BLaER1 treated with 17β-estradiol and CSF1 and Interleukin-3, amounts not matched to agents 10 nM and 100 nM (cell line): ENCODE results near the gene TSC1.
"Not testable (repeated sequence)": the region's sequence is repeated elsewhere in the genome, so short reads cannot be mapped to it uniquely, and the experiment has no call there.

Experiments
- H3K27ac ChIP-seq, 11 experiments: shearing (Covaris generic); formaldehyde crosslinking; 2 replicates each; pipeline ENCODE4 v1.8.1; 2022
- H3K27me3 ChIP-seq, 11 experiments: shearing (Covaris generic); formaldehyde crosslinking; 2 replicates each; pipeline ENCODE4 v1.8.1; 2022
- H3K36me3 ChIP-seq, 11 experiments: shearing (Covaris generic); formaldehyde crosslinking; 2 replicates each; pipeline ENCODE4 v1.8.1; 2022
- H3K4me1 ChIP-seq, 10 experiments: shearing (Covaris generic); formaldehyde crosslinking; 2 replicates each; pipeline ENCODE4 v1.8.1; 2022
- H3K4me2 ChIP-seq, 11 experiments: shearing (Covaris generic); formaldehyde crosslinking; 2 replicates each; pipeline ENCODE4 v1.8.1; 2022
- H3K4me3 ChIP-seq, 10 experiments: shearing (Covaris generic); formaldehyde crosslinking; 2 replicates each; pipeline ENCODE4 v1.8.1; 2022
- H3K9ac ChIP-seq, 11 experiments: shearing (Covaris generic); formaldehyde crosslinking; 2 replicates each; pipeline ENCODE4 v1.8.1; 2022
- H3K9me3 ChIP-seq, 11 experiments: shearing (Covaris generic); formaldehyde crosslinking; replicated peaks in 1 of 11; 2 replicates each; pipeline ENCODE4 v1.8.1; 2022
- H4K20me1 ChIP-seq, 11 experiments: shearing (Covaris generic); formaldehyde crosslinking; 2 replicates each; pipeline ENCODE4 v1.8.1; 2022
- Cebpa-rat ChIP-seq, 11 experiments: shearing (Covaris generic); IDR thresholded peaks; 2 replicates each; pipeline ENCODE4 v1.8.1; 2022

The TSC1 gene

DNA sequence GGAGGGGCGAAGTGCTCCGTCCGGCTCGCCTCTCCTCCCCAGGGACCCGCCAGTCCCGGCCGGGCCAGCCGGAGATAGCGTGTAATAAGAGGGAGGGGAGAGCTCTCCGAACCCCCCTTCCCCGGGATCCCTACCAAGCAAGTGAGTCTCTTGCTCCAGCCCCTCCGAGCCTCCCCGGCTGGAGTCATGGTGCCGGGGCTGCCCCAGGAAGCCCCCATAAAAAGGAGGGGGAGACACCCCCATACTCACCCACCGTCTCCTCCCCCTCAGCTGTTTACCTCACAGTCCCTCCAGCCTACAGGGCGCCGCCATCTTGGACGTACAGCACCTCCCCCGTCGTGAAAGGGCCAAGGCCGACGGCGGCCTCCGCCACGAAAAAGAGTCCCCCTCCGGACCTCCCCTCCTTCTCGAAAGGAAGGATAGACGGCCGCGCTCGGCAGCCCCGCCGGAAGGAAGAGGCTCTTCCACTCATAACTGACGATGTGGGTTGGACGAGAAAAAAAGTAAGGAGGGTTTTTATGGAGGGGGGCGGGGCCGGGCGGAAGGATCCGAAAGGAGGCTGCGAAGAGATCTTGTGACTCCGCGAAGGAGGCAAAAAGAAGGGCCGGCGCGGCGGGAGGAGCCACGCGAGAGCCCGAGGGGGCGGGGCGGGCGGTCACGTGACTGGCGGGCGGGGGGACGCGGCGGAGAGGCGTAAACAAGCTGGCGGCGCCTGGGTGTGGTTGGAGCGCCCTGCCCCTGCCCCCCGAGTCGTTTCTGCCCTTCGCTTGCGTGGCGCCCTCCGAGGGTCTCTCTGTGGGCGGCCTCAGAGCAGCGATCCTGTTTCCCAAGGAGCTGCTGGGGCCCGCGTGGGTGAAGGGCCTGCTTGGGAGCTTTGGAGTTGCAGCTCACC is at the start of gene TSC1:
Gene TSC1 (minus strand): TSS at position 323 of the 892 bp plus-strand sequence. CDS start 15,744 bp downstream, outside the sequence.
- H3K27ac ChIP-seq = peak within 1 kb of the TSS; percentile 93 to 100 (median 98)
- H3K9me3 ChIP-seq = no peaks in the 10 kb centered on the region
- peaks cover 0 to 42% (median 13%) of the 10 kb centered on the region in 11 experiments; a peak in 11 of 22 replicates for H4K20me1 ChIP-seq
- no peak for TF ChIP-seq Cebpa-rat (IDR thresholded peaks at IDR 0.05)
- H3K4me2 ChIP-seq = peak within 1 kb of the TSS; percentile 85 to 100 (median 95)
- H3K4me1 ChIP-seq = peaks cover 24 to 34% (median 30%) of the 10 kb centered on the region in 10 experiments
- H3K9ac ChIP-seq = peak within 1 kb of the TSS; percentile 91 to 99 (median 96)
- no peaks in the 10 kb centered on the region for H3K27me3 ChIP-seq
- 0 out of 22 replicates have a peak, but pooled peaks cover 0 to 2% (median 0%) of the 10 kb centered on the region in 11 experiments for H3K36me3 ChIP-seq
- H3K4me3 ChIP-seq = peak within 1 kb of the TSS; percentile 91 to 100 (median 100)

DNA sequence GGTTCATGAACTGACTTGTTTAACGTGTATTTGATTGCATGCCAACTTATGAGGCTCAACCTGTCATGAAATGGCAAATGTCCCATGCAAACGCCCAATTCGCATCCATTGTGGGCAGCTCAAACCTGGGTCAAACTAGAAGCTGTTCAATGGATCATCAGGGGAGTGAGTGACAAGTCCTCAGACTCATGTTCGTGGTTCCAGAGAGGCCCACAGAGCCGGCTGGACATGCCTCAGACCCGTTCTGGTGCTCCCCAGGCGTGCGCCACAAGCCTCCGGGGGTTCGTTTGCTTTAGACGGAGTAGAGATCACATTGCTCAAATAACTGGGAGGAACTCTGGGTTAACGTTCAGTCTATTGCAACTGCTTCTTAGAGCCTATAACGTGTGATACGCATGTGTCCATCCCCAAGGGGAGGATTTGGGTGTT is 49.1 kb upstream of the TSC1 start:
- no peaks in the 10 kb centered on the region for H3K9me3 ChIP-seq
- 0 out of 22 replicates have a peak overlapping the region, but pooled peaks of 1 of the 11 experiments have one; percentile 1 for H3K27ac ChIP-seq
- H3K4me3 ChIP-seq = no peak overlapping the region
- peak overlapping the region in 1 of 11 experiments; percentile 6; a peak in 1 of 22 replicates for H3K9ac ChIP-seq
- no peaks in the 10 kb centered on the region for H3K36me3 ChIP-seq
- peaks cover 51 to 93% (median 83%) of the 10 kb centered on the region in 10 experiments for H3K4me1 ChIP-seq
- H4K20me1 ChIP-seq = peaks cover 0 to 16% (median 0%) of the 10 kb centered on the region in 11 experiments; a peak in 3 of 22 replicates
- no peak for TF ChIP-seq Cebpa-rat (IDR thresholded peaks at IDR 0.05)
- H3K4me2 ChIP-seq = peak overlapping the region; percentile 82 to 93 (median 92)
- H3K27me3 ChIP-seq = peaks cover 0 to 19% (median 0%) of the 10 kb centered on the region in 11 experiments; a peak in 2 of 22 replicates

DNA sequence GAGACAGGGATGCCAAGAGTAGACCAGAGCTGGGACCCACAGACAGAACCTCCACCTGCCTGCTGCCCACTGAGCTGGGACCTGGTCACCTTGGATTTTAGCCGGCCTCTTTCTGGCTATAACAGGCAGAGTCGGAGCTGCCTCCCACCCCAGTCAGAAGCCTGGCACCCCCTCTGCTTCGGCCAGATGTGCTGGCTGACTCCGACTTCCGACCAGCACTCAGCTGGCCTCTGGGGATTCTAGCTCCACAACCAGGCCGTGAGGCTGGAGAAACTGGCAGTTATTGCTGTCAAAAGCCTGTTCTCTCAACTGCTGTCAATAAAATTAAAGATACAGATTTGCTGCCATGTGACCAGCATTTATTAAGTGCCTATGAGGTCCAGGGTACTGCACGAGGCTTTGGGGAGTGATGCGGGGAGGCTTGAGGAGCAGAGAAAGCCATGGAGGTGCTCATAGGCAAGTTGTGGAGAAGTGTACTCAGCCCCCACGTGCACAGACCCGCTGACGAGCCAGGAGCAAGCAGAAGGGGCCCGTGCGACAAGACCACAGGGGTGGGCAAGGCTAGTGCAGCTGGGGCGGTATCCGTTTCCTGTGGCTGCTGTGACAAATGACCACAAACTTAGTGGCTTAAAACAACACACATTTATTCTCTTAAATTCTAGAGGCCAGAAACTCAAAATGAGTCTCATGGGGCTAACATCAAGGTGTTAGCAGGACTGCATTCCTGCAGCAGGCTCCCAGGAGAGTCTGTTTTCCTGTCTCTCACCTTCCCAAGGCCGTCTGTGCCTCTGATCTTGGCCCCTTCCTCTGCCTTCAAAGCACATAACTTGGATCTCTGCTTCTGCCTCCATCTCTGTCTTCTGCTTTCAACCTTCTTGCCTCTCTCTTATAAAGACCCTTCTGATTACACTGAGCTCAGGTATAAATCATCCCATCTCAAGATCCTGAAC is 47.2 kb upstream of the TSC1 start:
- H3K4me3 ChIP-seq = peak overlapping the region in 6 of 10 experiments; percentile 0 to 42 (median 20); a peak in 6 of 20 replicates
- no peaks in the 10 kb centered on the region for H3K36me3 ChIP-seq
- H3K27me3 ChIP-seq = peaks cover 0 to 28% (median 3%) of the 10 kb centered on the region in 11 experiments; a peak in 7 of 22 replicates
- H3K4me2 ChIP-seq = peak overlapping the region; percentile 63 to 93 (median 91)
- H3K27ac ChIP-seq = peak overlapping the region in 9 of 11 experiments; percentile 21 to 73 (median 57); a peak in 17 of 22 replicates
- peaks cover 58 to 100% (median 93%) of the 10 kb centered on the region in 10 experiments for H3K4me1 ChIP-seq
- no peak for TF ChIP-seq Cebpa-rat (IDR thresholded peaks at IDR 0.05)
- peak overlapping the region in 10 of 11 experiments; percentile 3 to 68 (median 50); a peak in 18 of 22 replicates for H3K9ac ChIP-seq
- H4K20me1 ChIP-seq = peaks cover 0 to 25% (median 0%) of the 10 kb centered on the region in 11 experiments; a peak in 4 of 22 replicates
- H3K9me3 ChIP-seq = no peaks in the 10 kb centered on the region

DNA sequence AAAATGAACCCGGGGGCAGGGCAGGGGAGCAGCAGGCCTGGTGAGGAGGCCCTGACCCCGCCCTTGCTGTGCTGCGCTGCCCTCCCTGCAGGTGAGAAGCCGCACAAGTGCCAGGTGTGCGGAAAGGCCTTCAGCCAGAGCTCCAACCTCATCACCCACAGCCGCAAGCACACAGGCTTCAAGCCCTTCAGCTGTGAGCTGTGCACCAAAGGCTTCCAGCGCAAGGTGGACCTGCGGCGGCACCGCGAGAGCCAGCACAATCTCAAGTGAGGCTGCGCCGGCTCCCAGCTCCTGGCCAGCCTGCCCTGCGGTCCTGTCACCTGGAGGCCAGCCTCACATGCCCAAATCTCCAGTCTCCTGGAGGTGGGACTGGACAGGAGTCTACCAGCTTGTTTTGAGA is 46.4 kb upstream of the TSC1 start:
- Histone ChIP-seq H3K27ac (peak overlapping the region in 8 of 11 experiments; percentile 41 to 73 (median 60); a peak in 13 of 22 replicates), H4K20me1 (peaks cover 0 to 28% (median 0%) of the 10 kb centered on the region in 11 experiments; a peak in 4 of 22 replicates), H3K36me3 (no peaks in the 10 kb centered on the region), H3K4me1 (peaks cover 53 to 100% (median 93%) of the 10 kb centered on the region in 10 experiments), H3K9ac (peak overlapping the region in 8 of 11 experiments; percentile 37 to 68 (median 56); a peak in 15 of 22 replicates), H3K4me3 (peak overlapping the region in 3 of 10 experiments; percentile 18 to 42 (median 30); a peak in 4 of 20 replicates), H3K27me3 (peaks cover 0 to 35% (median 5%) of the 10 kb centered on the region in 11 experiments; a peak in 7 of 22 replicates), H3K9me3 (no peaks in the 10 kb centered on the region), H3K4me2 (peak overlapping the region; percentile 63 to 93 (median 91); a peak in 20 of 22 replicates)
- TF ChIP-seq Cebpa-rat (IDR thresholded peaks at IDR 0.05) = no peak

DNA sequence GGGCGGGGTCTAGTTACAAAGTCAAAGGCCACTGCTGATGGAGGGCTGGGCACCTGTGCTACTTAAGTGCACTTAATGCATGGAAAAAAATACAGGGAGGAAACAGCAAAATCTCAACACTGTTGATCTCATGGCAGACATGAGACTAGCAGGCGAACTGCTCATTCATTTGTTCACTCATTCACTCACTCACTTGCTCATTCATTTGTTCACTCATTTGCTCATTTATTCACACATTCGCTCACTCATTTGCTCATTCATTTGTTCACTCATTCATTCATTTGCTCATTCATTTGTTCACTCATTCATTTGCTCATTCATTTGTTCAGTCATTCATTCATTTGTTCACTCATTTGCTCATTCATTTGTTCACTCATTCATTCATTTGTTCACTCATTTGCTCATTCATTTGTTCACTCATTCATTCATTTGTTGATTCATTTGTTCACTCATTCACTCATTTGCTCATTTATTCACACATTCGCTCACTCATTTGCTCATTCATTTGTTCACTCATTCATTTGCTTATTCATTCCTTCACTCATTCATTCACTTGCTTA is 45.7 kb upstream of the TSC1 start:
- H3K4me2 ChIP-seq = peak overlapping the region in 8 of 11 experiments; percentile 89 to 93 (median 92); a peak in 16 of 22 replicates
- peaks cover 46 to 100% (median 94%) of the 10 kb centered on the region in 10 experiments for H3K4me1 ChIP-seq
- not testable (repeated sequence) for H3K36me3 ChIP-seq, H3K27ac ChIP-seq, H3K9ac ChIP-seq, H3K9me3 ChIP-seq, H3K4me3 ChIP-seq
- H3K27me3 ChIP-seq = peaks cover 0 to 36% (median 5%) of the 10 kb centered on the region in 11 experiments; a peak in 7 of 22 replicates
- H4K20me1 ChIP-seq = peaks cover 0 to 25% (median 0%) of the 10 kb centered on the region in 11 experiments; a peak in 4 of 22 replicates

DNA sequence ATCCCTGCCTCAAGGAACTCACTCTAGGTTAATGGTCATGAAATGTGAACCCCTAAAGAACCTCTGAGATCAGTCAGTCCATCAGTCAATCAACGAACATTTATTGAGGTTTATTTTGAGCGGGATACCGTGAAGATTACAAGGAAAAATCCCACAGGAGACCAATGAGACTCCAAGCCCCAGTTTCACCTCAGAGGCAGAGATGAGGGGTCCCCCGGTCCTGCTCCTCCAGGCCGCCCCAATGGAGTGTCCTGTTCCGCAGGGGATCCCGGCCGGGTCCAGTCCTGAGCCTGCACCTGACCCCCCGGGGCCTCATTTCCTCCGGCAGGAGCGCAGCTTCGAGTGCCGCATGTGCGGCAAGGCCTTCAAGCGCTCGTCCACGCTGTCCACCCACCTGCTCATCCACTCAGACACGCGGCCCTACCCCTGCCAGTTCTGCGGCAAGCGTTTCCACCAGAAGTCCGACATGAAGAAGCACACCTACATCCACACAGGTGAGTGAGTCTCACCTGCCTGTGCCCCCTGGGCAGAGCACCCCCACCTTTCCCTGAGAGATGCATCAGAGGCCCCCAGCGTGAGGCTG is 45.1 kb upstream of the TSC1 start:
- Histone ChIP-seq H3K36me3 (no peaks in the 10 kb centered on the region), H3K27ac (no peak overlapping the region), H3K9me3 (no peaks in the 10 kb centered on the region), H3K4me1 (peaks cover 43 to 100% (median 94%) of the 10 kb centered on the region in 10 experiments), H3K4me3 (no peak overlapping the region), H3K4me2 (peak overlapping the region in 8 of 11 experiments; percentile 16 to 93 (median 90); a peak in 13 of 22 replicates), H3K9ac (no peak overlapping the region), H4K20me1 (peaks cover 0 to 20% (median 0%) of the 10 kb centered on the region in 11 experiments; a peak in 4 of 22 replicates), H3K27me3 (peaks cover 0 to 39% (median 5%) of the 10 kb centered on the region in 11 experiments; a peak in 7 of 22 replicates)
- TF ChIP-seq Cebpa-rat (IDR thresholded peaks at IDR 0.05) = no peak

DNA sequence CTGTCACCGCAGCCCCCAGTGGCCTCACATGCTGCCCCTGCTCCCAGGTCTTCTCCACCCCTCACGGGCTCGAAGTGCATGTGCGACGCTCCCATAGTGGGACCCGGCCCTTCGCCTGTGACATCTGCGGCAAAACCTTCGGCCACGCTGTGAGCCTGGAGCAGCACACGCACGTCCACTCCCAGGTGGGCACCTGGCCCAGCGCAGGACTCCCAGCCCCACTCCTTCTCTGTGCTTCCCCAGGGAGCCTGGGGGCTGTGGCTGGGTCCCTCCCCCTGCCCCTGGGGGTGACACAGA is 44.5 kb upstream of the TSC1 start:
- TF ChIP-seq Cebpa-rat (IDR thresholded peaks at IDR 0.05) = no peak
- Histone ChIP-seq H3K9ac (no peak overlapping the region), H3K27me3 (peaks cover 0 to 43% (median 5%) of the 10 kb centered on the region in 11 experiments; a peak in 7 of 22 replicates), H3K36me3 (no peaks in the 10 kb centered on the region), H3K4me2 (peak overlapping the region in 5 of 11 experiments; percentile 90 to 93 (median 92); a peak in 6 of 22 replicates), H3K4me1 (peaks cover 43 to 100% (median 94%) of the 10 kb centered on the region in 10 experiments), H3K27ac (no peak overlapping the region), H3K4me3 (no peak overlapping the region), H3K9me3 (no peaks in the 10 kb centered on the region), H4K20me1 (peaks cover 0 to 15% (median 0%) of the 10 kb centered on the region in 11 experiments; a peak in 3 of 22 replicates)
